Kidney (tissue), 14 donors: ENCODE results near the gene HOXB5. TPM values are rescaled to one million over a fixed set of nuclear protein-coding genes. Genes with fewer than 3 reads are reported as not detected.
A peak's percentile ranks its signal among the peaks of the same experiment; 100 is the strongest.

Experiments
- DNase-seq, 5 donors: peaks; one replicate each; pipeline ENCODE4 v3.0.0-alpha.2; 2013 to 2020
- FAIRE-seq: peaks from 2 replicates; lab custom pipeline; 2012; peaks lifted over from hg19 to GRCh38; lab: Jason Lieb, UNC
- H3K27ac ChIP-seq, 2 donors: one replicate each; pipeline ENCODE4 v1.7.0; 2013; ENCODE audit warnings: low read depth in 2 of 2, low read length in 2 of 2, inconsistent platforms in 1 of 2
- H3K27me3 ChIP-seq: one replicate; pipeline ENCODE4 v1.7.1; 2013; ENCODE audit warnings: low read length, inconsistent platforms; ENCODE audit not compliant: control insufficient read depth, insufficient read depth
- H3K36me3 ChIP-seq, 3 donors: one replicate each; pipeline versions ENCODE4 v1.7.0 to v1.7.1; 2013; ENCODE audit warnings: low read length in 3 of 3, control low read depth in 1 of 3, inconsistent platforms in 1 of 3; ENCODE audit not compliant: insufficient read depth in 3 of 3, control insufficient read depth in 2 of 3
- H3K4me1 ChIP-seq, 3 donors: one replicate each; pipeline versions ENCODE4 v1.7.0 to v1.7.1; 2013; ENCODE audit warnings: low read length in 3 of 3, inconsistent platforms in 1 of 3, low read depth in 1 of 3; ENCODE audit not compliant: control insufficient read depth in 2 of 3, insufficient read depth in 2 of 3
- H3K4me3 ChIP-seq, 3 donors: one replicate each; pipeline versions ENCODE4 v1.7.0 to v1.8.1; 2013; ENCODE audit warnings: low read length in 3 of 3, control low read depth in 1 of 3, inconsistent platforms in 1 of 3
- H3K9ac ChIP-seq, 3 donors: one replicate each; pipeline versions ENCODE4 v1.7.0 to v1.7.1; 2013; ENCODE audit warnings: low read length in 3 of 3, control low read depth in 1 of 3, inconsistent platforms in 1 of 3
- H3K9me3 ChIP-seq, 3 donors: one replicate each; pipeline versions ENCODE4 v1.7.0 to v1.7.1; 2013; ENCODE audit warnings: low read length in 3 of 3, control low read depth in 1 of 3, inconsistent platforms in 1 of 3; ENCODE audit not compliant: control insufficient read depth in 2 of 3, insufficient read depth in 1 of 3
- intact Hi-C: fragments of 100-400 bp; cut with DNase I; formaldehyde crosslinking; loops from one replicate; pipeline ENCODE4 v1.11.1; 2022
- polyA plus RNA-seq: library from polyadenylated mRNA; stranded (reverse); fragments of 350-450 nt; fragmentation: Illumina TruSeq; extraction: RNeasy Lipid Tissue Mini Kit (QIAGEN cat#74804); gene quantifications from one replicate; pipeline ENCODE4 v1.2.3, GENCODE V29; 2014; ENCODE audit warnings: low read depth, low replicate concordance; ENCODE audit not compliant: insufficient read depth
- total RNA-seq: library from RNA; stranded (reverse); fragmentation: NEBNext Ultra II Directional; extraction: Animal tissue kit (Norgen Biotek cat#: 25700); gene quantifications from one replicate; pipeline ENCODE4 v1.2.1, GENCODE V29; 2021
- TF ChIP-seq, protein P1 (sequence below): IDR thresholded peaks from 3 replicates; pipeline ENCODE4 v1.5.1; 2012; ENCODE audit warnings: mild to moderate bottlenecking, moderate library complexity, borderline replicate concordance; ENCODE audit not compliant: insufficient read depth; ENCODE audit errors: extremely low read depth
- donor health status: control.
- donor health status: control.
- donor health status: control.
- donor health status: control.
- donor health status: control.
- donor health status: DM: yes; HTN: yes; CAD: no.
- donor health status: Normal renal cell carcinoma (clear cell type).

HOXB5 gene
- total and polyA plus RNA-seq, 2 donors from 2014 or later, result 12.3 to 27.0 TPM

- Histone ChIP-seq H3K4me1 (no peaks in the 10 kb centered on the region), H3K9me3 (no peaks in the 10 kb centered on the region), H3K27ac (no peak overlapping the region), H3K4me3 (no peak overlapping the region), H3K27me3 (peaks cover 44% of the 10 kb centered on the region), H3K36me3 (no peaks in the 10 kb centered on the region), H3K9ac (no peak overlapping the region)
- TF ChIP-seq, protein P1, sequence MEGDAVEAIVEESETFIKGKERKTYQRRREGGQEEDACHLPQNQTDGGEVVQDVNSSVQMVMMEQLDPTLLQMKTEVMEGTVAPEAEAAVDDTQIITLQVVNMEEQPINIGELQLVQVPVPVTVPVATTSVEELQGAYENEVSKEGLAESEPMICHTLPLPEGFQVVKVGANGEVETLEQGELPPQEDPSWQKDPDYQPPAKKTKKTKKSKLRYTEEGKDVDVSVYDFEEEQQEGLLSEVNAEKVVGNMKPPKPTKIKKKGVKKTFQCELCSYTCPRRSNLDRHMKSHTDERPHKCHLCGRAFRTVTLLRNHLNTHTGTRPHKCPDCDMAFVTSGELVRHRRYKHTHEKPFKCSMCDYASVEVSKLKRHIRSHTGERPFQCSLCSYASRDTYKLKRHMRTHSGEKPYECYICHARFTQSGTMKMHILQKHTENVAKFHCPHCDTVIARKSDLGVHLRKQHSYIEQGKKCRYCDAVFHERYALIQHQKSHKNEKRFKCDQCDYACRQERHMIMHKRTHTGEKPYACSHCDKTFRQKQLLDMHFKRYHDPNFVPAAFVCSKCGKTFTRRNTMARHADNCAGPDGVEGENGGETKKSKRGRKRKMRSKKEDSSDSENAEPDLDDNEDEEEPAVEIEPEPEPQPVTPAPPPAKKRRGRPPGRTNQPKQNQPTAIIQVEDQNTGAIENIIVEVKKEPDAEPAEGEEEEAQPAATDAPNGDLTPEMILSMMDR, result no peak
- intact Hi-C loops, result no loop called here
- DNase-seq, result peak in 4 of 5 donors; percentile 58 to 83 (median 70)
- FAIRE-seq, result no peak
These were observed 48.7 kb upstream of the HOXB5 start for GRCh38 chr17:48642059-48642842.

DNA sequence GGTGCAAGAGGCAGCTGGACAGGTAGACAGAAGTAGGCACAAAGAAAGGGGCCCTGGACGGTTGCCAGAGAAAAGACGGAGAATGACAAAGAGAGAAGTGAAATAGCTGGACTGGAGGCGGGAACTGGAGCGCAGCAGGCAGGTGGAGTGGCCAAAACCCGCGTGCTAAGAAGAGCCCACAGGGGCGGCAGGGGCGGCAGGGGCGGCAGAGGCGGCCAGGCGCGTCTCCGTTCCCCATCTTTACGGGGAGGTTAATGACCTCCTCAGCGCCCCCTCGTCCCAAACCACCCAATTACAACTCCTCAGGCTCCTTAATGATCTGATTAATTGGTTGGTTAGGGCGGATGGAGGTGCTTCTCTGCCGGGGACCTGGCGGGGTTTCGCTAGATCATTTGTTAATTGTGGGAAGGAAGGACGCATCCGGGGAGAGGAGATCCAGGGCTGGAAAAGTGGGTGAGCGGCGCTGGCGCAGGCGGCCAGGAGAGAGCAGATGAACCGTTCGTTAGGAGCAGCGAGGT is 48.0 kb upstream of the HOXB5 start:
- Histone ChIP-seq H3K27ac (no peak overlapping the region), H3K27me3 (peaks cover 44% of the 10 kb centered on the region), H3K4me1 (no peaks in the 10 kb centered on the region), H3K36me3 (no peaks in the 10 kb centered on the region), H3K9ac (no peak overlapping the region), H3K9me3 (no peaks in the 10 kb centered on the region), H3K4me3 (no peak overlapping the region)
- DNase-seq, result peak in 2 of 5 donors; percentile 27 to 55
- FAIRE-seq, result no peak
- intact Hi-C loops, result no loop called here
- TF ChIP-seq, protein P1, result no peak

- FAIRE-seq, result no peak
- H3K9me3 ChIP-seq, result no peaks in the 10 kb centered on the region
- H3K4me1 ChIP-seq, result no peaks in the 10 kb centered on the region
- no peaks in the 10 kb centered on the region for H3K36me3 ChIP-seq
- no peak overlapping the region for H3K27ac ChIP-seq
- intact Hi-C loops, result no loop called here
- H3K4me3 ChIP-seq, result no peak overlapping the region
- TF ChIP-seq, protein P1, result no peak
- DNase-seq, result no peak
- H3K27me3 ChIP-seq, result peaks cover 49% of the 10 kb centered on the region
- H3K9ac ChIP-seq, result no peak overlapping the region
These were observed 47.2 kb upstream of the HOXB5 start for GRCh38 chr17:48640858-48641180.
